H1 (cell line): ENCODE results near the gene VPS37D. TPM values are rescaled to one million over a fixed set of nuclear protein-coding genes. Genes with fewer than 3 reads are reported as not detected.

Experiments
- microRNA counts: library from miRNA; unstranded; fragments of <30 nt; microRNA quantifications from one replicate; lab custom pipeline; 2015
- microRNA-seq, 2 experiments: library from miRNA; unstranded; fragments of <30 nt; microRNA quantifications; one replicate each; pipeline versions ENCODE4 to v1.2.0, GENCODE V29; 2016 to 2020; ENCODE audit warnings: borderline microRNAs expressed in 2 of 2, borderline number of aligned reads in 2 of 2, borderline replicate concordance in 1 of 2
- polyA plus RNA-seq, 7 experiments: library from polyadenylated mRNA; depleted of rRNA in 3 of 7; stranded (reverse) in 5 of 7; unstranded in 2 of 7; fragments of >200 nt in 5 of 7; fragments of 200-250 nt in 2 of 7; gene quantifications; 1 replicate in 5 of 7; 2 replicates in 1 of 7; 4 replicates in 1 of 7; pipeline versions ENCODE4 v1.2.1 to v1.2.3, GENCODE V29; 2011 to 2013; ENCODE audit warnings: missing spikeins in 2 of 7, mixed read lengths in 2 of 7
- small RNA-seq: library from polyadenylated mRNA; stranded (forward); fragments of <200 nt; extraction: miRNeasy Mini kit (QIAGEN cat#:217004); gene quantifications from one replicate; pipeline ENCODE3, GENCODE V24; 2013; ENCODE audit not compliant: insufficient read depth
- total RNA-seq: library from RNA; stranded (reverse); fragmentation: NEBNext Ultra II Directional; extraction: Animal tissue kit (Norgen Biotek cat#: 25700); gene quantifications from 2 replicates; pipeline ENCODE4 v1.2.1, GENCODE V29; 2021

The VPS37D gene
- total and polyA plus RNA-seq, 2 of the 8 experiments (the other 6 are each of a cell fraction or from before 2014, with no cell fraction given) = 3.4 to 5.0 TPM

MicroRNAs within 50 kb of the gene (microRNA counts, 767-probe panel; counts per million panel counts)
- microRNA hsa-miR-4284 (lab: Ali Mortazavi, UCI) = 879 counts per million, percentile 95 among the panel's probes with 10 or more counts

Small RNAs within 50 kb of the gene (microRNA-seq; reads per million reads assigned to microRNA genes)
- gene MIR4284 = 0 reads per million in 2 experiments

Small RNAs within 50 kb of the gene (small RNA-seq; reads per million reads assigned to genes)
- not detected for gene MIR4284

Other genes with a start within 250 kb of the VPS37D start
- 3.2 and 3.5 TPM in 2 replicates for gene FZD9, start 234.1 kb upstream of the VPS37D start, total RNA-seq
- 4.7 and 6.7 TPM in 2 replicates for gene FZD9, start 234.1 kb upstream of the VPS37D start, polyA plus RNA-seq (2011; rRNA removed)
- gene BAZ1B, start 145.5 kb upstream of the VPS37D start, total RNA-seq = 83.6 and 86.8 TPM in 2 replicates
- 14.8 and 21.0 TPM in 2 replicates for gene BAZ1B, start 145.5 kb upstream of the VPS37D start, polyA plus RNA-seq (2011; rRNA removed)
- 24.9 and 32.3 TPM in 2 replicates for gene BCL7B, start 110.1 kb upstream of the VPS37D start, total RNA-seq
- 42.1 and 44.6 TPM in 2 replicates for gene BCL7B, start 110.1 kb upstream of the VPS37D start, polyA plus RNA-seq (2011; rRNA removed)
- gene TBL2, start 89.3 kb upstream of the VPS37D start, total RNA-seq = 22.5 and 25.8 TPM in 2 replicates
- 29.7 and 36.7 TPM in 2 replicates for gene TBL2, start 89.3 kb upstream of the VPS37D start, polyA plus RNA-seq (2011; rRNA removed)
- gene MLXIPL, start 43.3 kb upstream of the VPS37D start, total RNA-seq = 8.6 and 9.4 TPM in 2 replicates
- gene MLXIPL, start 43.3 kb upstream of the VPS37D start, polyA plus RNA-seq (2011; rRNA removed) = 10.6 and 17.0 TPM in 2 replicates
- gene DNAJC30, start 15.6 kb downstream of the VPS37D start, total RNA-seq = 6.0 and 6.1 TPM in 2 replicates
- gene DNAJC30, start 15.6 kb downstream of the VPS37D start, polyA plus RNA-seq (2011; rRNA removed) = 6.3 and 10.0 TPM in 2 replicates
- gene BUD23, start 15.8 kb downstream of the VPS37D start, total RNA-seq = 72.2 and 78.4 TPM in 2 replicates
- 72.3 and 76.5 TPM in 2 replicates for gene BUD23, start 15.8 kb downstream of the VPS37D start, polyA plus RNA-seq (2011; rRNA removed)
- 9.9 and 13.5 TPM in 2 replicates for gene STX1A, start 51.8 kb downstream of the VPS37D start, total RNA-seq
- gene STX1A, start 51.8 kb downstream of the VPS37D start, polyA plus RNA-seq (2011; rRNA removed) = 17.5 and 25.9 TPM in 2 replicates
- gene ABHD11, start 71.0 kb downstream of the VPS37D start, total RNA-seq = 19.8 and 19.9 TPM in 2 replicates
- gene ABHD11, start 71.0 kb downstream of the VPS37D start, polyA plus RNA-seq (2011; rRNA removed) = 42.2 and 50.5 TPM in 2 replicates
- 19.1 and 20.8 TPM in 2 replicates for gene CLDN3, start 102.4 kb downstream of the VPS37D start, total RNA-seq
- 65.2 and 91.2 TPM in 2 replicates for gene CLDN3, start 102.4 kb downstream of the VPS37D start, polyA plus RNA-seq (2011; rRNA removed)
- gene CLDN4, start 163.2 kb downstream of the VPS37D start, total RNA-seq = 28.0 TPM in 2 replicates
- gene CLDN4, start 163.2 kb downstream of the VPS37D start, polyA plus RNA-seq (2011; rRNA removed) = 69.3 and 112 TPM in 2 replicates
- gene METTL27, start 174.7 kb downstream of the VPS37D start, total RNA-seq = 5.6 and 6.2 TPM in 2 replicates
- 12.0 and 21.6 TPM in 2 replicates for gene METTL27, start 174.7 kb downstream of the VPS37D start, polyA plus RNA-seq (2011; rRNA removed)
- gene TMEM270, start 193.3 kb downstream of the VPS37D start, total RNA-seq = not detected in 2 replicates
- 0.26 and 0.33 TPM in 2 replicates for gene TMEM270, start 193.3 kb downstream of the VPS37D start, polyA plus RNA-seq (2011; rRNA removed)